HG03139 (cell line): Measurements from ENCODE around the gene ALOX12B.
"Not testable (repeated sequence)": the region's sequence is repeated elsewhere in the genome, so short reads cannot be mapped to it uniquely, and the experiment has no call there.

ENCODE experiments used
- ATAC-seq: cut with Tn5 transposase; IDR thresholded peaks from one replicate; pipeline ENCODE4 v1.9.1; 2021; ENCODE audit not compliant: unreplicated experiment

Gene ALOX12B

GRCh38 chr17:8084250-8084649, 3.3 kb downstream of the ALOX12B start:
- no peak for ATAC-seq

- no peak for ATAC-seq
Observed at GRCh38 chr17:8082292-8082691, 5.2 kb downstream of the ALOX12B start.

GRCh38 chr17:8081876-8082275, 5.6 kb downstream of the ALOX12B start:
- no peak for ATAC-seq

- no peak for ATAC-seq
Observed at GRCh38 chr17:8080799-8081219, 6.7 kb downstream of the ALOX12B start.

- ATAC-seq, result no peak
Observed at GRCh38 chr17:8080208-8080798, 7.2 kb downstream of the ALOX12B start.

- no peak for ATAC-seq
Observed at GRCh38 chr17:8079291-8080207, 8.0 kb downstream of the ALOX12B start.

- ATAC-seq, result not testable (repeated sequence)
Observed at GRCh38 chr17:8077939-8078338, 9.6 kb downstream of the ALOX12B start.

- no peak for ATAC-seq
Observed at GRCh38 chr17:8076502-8077266, 10.8 kb downstream of the ALOX12B start.

GRCh38 chr17:8075574-8076342, 11.8 kb downstream of the ALOX12B start:
- ATAC-seq, result no peak

- no peak for ATAC-seq
Observed at GRCh38 chr17:8075081-8075480, 12.4 kb downstream of the ALOX12B start.

GRCh38 chr17:8074554-8074953, 13.0 kb downstream of the ALOX12B start:
- no peak for ATAC-seq

- no peak for ATAC-seq
Observed at GRCh38 chr17:8073627-8074484, 13.7 kb downstream of the ALOX12B start.

- no peak for ATAC-seq
Observed at GRCh38 chr17:8072729-8073461, 14.6 kb downstream of the ALOX12B start.

GRCh38 chr17:8072341-8072728, 15.2 kb downstream of the ALOX12B start:
- ATAC-seq, result no peak

- ATAC-seq, result no peak
Observed at GRCh38 chr17:8071496-8071895, 16.0 kb downstream of the ALOX12B start.

- ATAC-seq, result no peak
Observed at GRCh38 chr17:8069587-8069860, 18.0 kb downstream of the ALOX12B start.

GRCh38 chr17:8068736-8069586, 18.6 kb downstream of the ALOX12B start:
- no peak for ATAC-seq

- ATAC-seq, result no peak
Observed at GRCh38 chr17:8067806-8068205, 19.7 kb downstream of the ALOX12B start.
